GM19023 (cell line): ENCODE measurements around the gene RNF186.
"Not testable (repeated sequence)": the region's sequence is repeated elsewhere in the genome, so short reads cannot be mapped to it uniquely, and the experiment has no call there.

Experiments
- ATAC-seq: cut with Tn5 transposase; IDR thresholded peaks from one replicate; pipeline ENCODE4 v1.9.1; 2021; ENCODE audit warnings: mild to moderate bottlenecking, moderate library complexity; ENCODE audit not compliant: unreplicated experiment

Gene RNF186

GRCh38 chr1:19825298-19825697, 10.2 kb upstream of the RNF186 start:
- no peak for ATAC-seq

GRCh38 chr1:19824541-19824940, 9.5 kb upstream of the RNF186 start:
- no peak for ATAC-seq

GRCh38 chr1:19824036-19824435, 9.0 kb upstream of the RNF186 start:
- ATAC-seq: no peak

GRCh38 chr1:19819701-19820100, 4.6 kb upstream of the RNF186 start:
- ATAC-seq: no peak

- no peak for ATAC-seq
Measured at GRCh38 chr1:19818324-19818723, 3.2 kb upstream of the RNF186 start.

GRCh38 chr1:19817160-19817559, 2.1 kb upstream of the RNF186 start:
- no peak for ATAC-seq

- ATAC-seq: not testable (repeated sequence)
Measured at GRCh38 chr1:19816737-19817086, 1.6 kb upstream of the RNF186 start.

- ATAC-seq: no peak
Measured at GRCh38 chr1:19815801-19816736, 986 bp upstream of the RNF186 start.

GRCh38 chr1:19814244-19814661, 830 bp downstream of the RNF186 start:
- ATAC-seq: no peak

- no peak for ATAC-seq
Measured at GRCh38 chr1:19813643-19813960, 1.5 kb downstream of the RNF186 start.

GRCh38 chr1:19812875-19813642, 2.0 kb downstream of the RNF186 start:
- ATAC-seq: no peak

GRCh38 chr1:19811206-19811851, 3.8 kb downstream of the RNF186 start:
- no peak for ATAC-seq

- no peak for ATAC-seq
Measured at GRCh38 chr1:19809044-19809750, 5.9 kb downstream of the RNF186 start.

- no peak for ATAC-seq
Measured at GRCh38 chr1:19808351-19808750, 6.7 kb downstream of the RNF186 start.

GRCh38 chr1:19804831-19805251, 10.2 kb downstream of the RNF186 start:
- no peak for ATAC-seq

GRCh38 chr1:19802269-19802668, 12.8 kb downstream of the RNF186 start:
- no peak for ATAC-seq

- peak; percentile 41 for ATAC-seq
Measured at GRCh38 chr1:19800076-19800804, 14.8 kb downstream of the RNF186 start.

- peak; percentile 65 for ATAC-seq
Measured at GRCh38 chr1:19799230-19800075, 15.6 kb downstream of the RNF186 start, which contains the start of gene TMCO4. Gene TMCO4, minus strand, starts transcription at chr1:19799916. Its CDS starts 19,158 bp downstream, at chr1:19780758.

GRCh38 chr1:19798486-19799229, 16.4 kb downstream of the RNF186 start:
- ATAC-seq: no peak
